ENCODE measurements around the gene TMEM203. TPM values are rescaled to one million over a fixed set of nuclear protein-coding genes. Genes with fewer than 3 reads are reported as not detected.

Gene TMEM203
- total RNA-seq, 2 experiments from 2014 or later, result 42.9 to 58.2 TPM

- H3K4me1 ChIP-seq (ENCODE audit: insufficient read depth, low read length, poor library complexity, severe bottlenecking), result peaks cover 27% of the 10 kb centered on the region
- ChIA-PET CTCF (ENCODE audit: unreplicated experiment) (no interaction called here), POLR2A (no interaction called here)
- peaks cover 6% of the 10 kb centered on the region; the same call in 1 of the 2 replicates for H4K20me1 ChIP-seq (ENCODE audit: insufficient read depth, low read length)
- peaks cover 32% of the 10 kb centered on the region for H3K79me2 ChIP-seq (ENCODE audit: insufficient read depth, low read depth, low read length)
- no peaks in the 10 kb centered on the region for H3K9me2 ChIP-seq (ENCODE audit: insufficient read depth, low read length)
- TF ChIP-seq CTCF (conservative IDR thresholded peaks at IDR 0.05; ENCODE audit: low read length), result no peak
- TF ChIP-seq EZH2phosphoT487 (IDR thresholded peaks at IDR 0.05; ENCODE audit: borderline replicate concordance, low read depth, low read length), result no peak
- no peak overlapping the region for H2AFZ ChIP-seq (ENCODE audit: low read length)
- BruUV-seq (replicated peaks), result no TSS peak
- no peak overlapping the region for H3K4me2 ChIP-seq (ENCODE audit: low read length)
- H3K4me3 ChIP-seq (ENCODE audit: low read depth, low read length, poor library complexity, severe bottlenecking), result no peak overlapping the region
- H3K9me3 ChIP-seq (ENCODE audit: low read length), result no peaks in the 10 kb centered on the region
- DNase-seq (ENCODE audit: low spot score), result no peak
- H3K27ac ChIP-seq (ENCODE audit: low read depth, low read length, poor library complexity, severe bottlenecking), result no peak overlapping the region
- H3K36me3 ChIP-seq (ENCODE audit: insufficient read depth, low read length), result peaks cover 59% of the 10 kb centered on the region
- intact Hi-C loops (cut with micrococcal nuclease; ENCODE audit: unreplicated experiment), result loop anchor here (5.0 kb wide), 1 partner anchor 69 kb away; no protein-coding TSS in a partner anchor
Measured at GRCh38 chr9:137185921-137186320, 19.5 kb downstream of the TMEM203 start.

- intact Hi-C loops (cut with micrococcal nuclease; ENCODE audit: unreplicated experiment), result loop anchor here (5.0 kb wide), 1 partner anchor 68 kb away; no protein-coding TSS in a partner anchor
- Histone ChIP-seq H2AFZ (ENCODE audit: low read length) (no peak overlapping the region), H3K36me3 (ENCODE audit: insufficient read depth, low read length) (peaks cover 59% of the 10 kb centered on the region), H3K9me3 (ENCODE audit: low read length) (no peaks in the 10 kb centered on the region), H3K79me2 (ENCODE audit: insufficient read depth, low read depth, low read length) (peaks cover 29% of the 10 kb centered on the region), H3K4me1 (ENCODE audit: insufficient read depth, low read length, poor library complexity, severe bottlenecking) (peaks cover 20% of the 10 kb centered on the region), H3K9me2 (ENCODE audit: insufficient read depth, low read length) (no peaks in the 10 kb centered on the region), H3K4me2 (ENCODE audit: low read length) (no peak overlapping the region), H4K20me1 (ENCODE audit: insufficient read depth, low read length) (peaks cover 6% of the 10 kb centered on the region; the same call in 1 of the 2 replicates), H3K4me3 (ENCODE audit: low read depth, low read length, poor library complexity, severe bottlenecking) (no peak overlapping the region), H3K27ac (ENCODE audit: low read depth, low read length, poor library complexity, severe bottlenecking) (no peak overlapping the region)
- DNase-seq (ENCODE audit: low spot score), result no peak
- CTCF ChIA-PET (ENCODE audit: unreplicated experiment), result no interaction called here
- TF ChIP-seq EZH2phosphoT487 (IDR thresholded peaks at IDR 0.05; ENCODE audit: borderline replicate concordance, low read depth, low read length), result no peak
- POLR2A ChIA-PET, result no interaction called here
- BruUV-seq (replicated peaks), result no TSS peak
Measured at GRCh38 chr9:137184881-137185660, 20.4 kb downstream of the TMEM203 start.

- Histone ChIP-seq H3K9me3 (ENCODE audit: low read length) (no peaks in the 10 kb centered on the region), H3K79me2 (ENCODE audit: insufficient read depth, low read depth, low read length) (peaks cover 20% of the 10 kb centered on the region), H3K4me1 (ENCODE audit: insufficient read depth, low read length, poor library complexity, severe bottlenecking) (peaks cover 15% of the 10 kb centered on the region), H2AFZ (ENCODE audit: low read length) (no peak overlapping the region), H3K4me2 (ENCODE audit: low read length) (no peak overlapping the region), H3K9me2 (ENCODE audit: insufficient read depth, low read length) (no peaks in the 10 kb centered on the region), H3K27ac (ENCODE audit: low read depth, low read length, poor library complexity, severe bottlenecking) (no peak overlapping the region), H3K36me3 (ENCODE audit: insufficient read depth, low read length) (peaks cover 58% of the 10 kb centered on the region), H3K4me3 (ENCODE audit: low read depth, low read length, poor library complexity, severe bottlenecking) (no peak overlapping the region), H4K20me1 (ENCODE audit: insufficient read depth, low read length) (peaks cover 6% of the 10 kb centered on the region; the same call in 1 of the 2 replicates)
- ChIA-PET CTCF (ENCODE audit: unreplicated experiment) (no interaction called here), POLR2A (no interaction called here)
- TF ChIP-seq EZH2phosphoT487 (IDR thresholded peaks at IDR 0.05; ENCODE audit: borderline replicate concordance, low read depth, low read length) (no peak), CTCF (conservative IDR thresholded peaks at IDR 0.05; ENCODE audit: low read length) (no peak)
- DNase-seq (ENCODE audit: low spot score), result no peak
- intact Hi-C loops (cut with micrococcal nuclease; ENCODE audit: unreplicated experiment), result no loop called here
- BruUV-seq (replicated peaks), result no TSS peak
Measured at GRCh38 chr9:137183980-137184595, 21.4 kb downstream of the TMEM203 start.
